ENCODE measurements around the gene MACROD2. TPM values are rescaled to one million over a fixed set of nuclear protein-coding genes. Genes with fewer than 3 reads are reported as not detected.

The MACROD2 gene
- total RNA-seq, 5 donors from 2014 or later (not counting 1 experiment from before 2014, with no cell fraction given) = 0.23 to 1.3 (median 0.51) TPM; not detected in 2

DNA sequence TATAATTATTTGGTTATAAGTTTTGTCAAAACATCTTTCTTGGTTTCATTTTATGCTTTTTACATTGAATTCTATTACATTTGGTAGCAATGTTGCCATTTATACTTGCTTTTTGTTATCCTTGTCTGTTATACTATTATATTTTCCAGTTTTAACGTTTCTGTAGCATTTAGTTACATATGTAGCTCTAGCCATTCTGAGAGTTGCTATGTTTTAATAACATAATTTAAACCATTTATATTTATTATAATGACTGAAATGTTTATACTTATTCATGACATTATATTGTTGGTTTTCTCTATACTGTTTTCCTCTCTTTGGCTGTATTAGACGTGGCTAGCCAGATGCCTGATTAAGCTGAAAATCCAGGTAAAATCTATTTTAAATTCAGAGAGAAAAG is 594.1 kb downstream of the MACROD2 start:
- Histone ChIP-seq H3K9me3 (no peaks in the 10 kb centered on the region), H3K27ac (ENCODE audit: low read length) (no peak overlapping the region), H3K4me1 (ENCODE audit: control insufficient read depth in 1 of 2, extremely low read depth in 1 of 2, insufficient read depth in 2 of 2, low read length in 2 of 2) (no peaks in the 10 kb centered on the region), H3K36me3 (ENCODE audit: control insufficient read depth in 2 of 2, extremely low read depth in 1 of 2, insufficient read depth in 1 of 2, low read length in 1 of 2) (no peaks in the 10 kb centered on the region), H3K4me3 (ENCODE audit: control insufficient read depth in 1 of 2, extremely low read depth in 1 of 2, low read length in 1 of 2) (no peak overlapping the region), H3K27me3 (replicated peaks in 1 of 2; ENCODE audit: control insufficient read depth in 2 of 2, extremely low read depth in 1 of 2, insufficient read depth in 2 of 2, low read length in 1 of 2) (no peaks in the 10 kb centered on the region)
- no peak for ATAC-seq (replicated peaks in 1 of 4)
- no peaks in the 10 kb centered on the region for H3K27me3 Mint-ChIP-seq
- H3K27ac Mint-ChIP-seq = no peak overlapping the region
- no CpG with 5 or more reads among the region's 2 CpGs for WGBS (ENCODE audit: insufficient coverage)
- CTCF ChIA-PET = interaction anchor here in 1 of 2 donors (0.6 kb wide), 1 partner anchor 311 kb away, joined by 5 read pairs; no protein-coding TSS in a partner anchor
- DNase-seq = no peak
- no peaks in the 10 kb centered on the region for H3K36me3 Mint-ChIP-seq
- H3K4me1 Mint-ChIP-seq = no peaks in the 10 kb centered on the region
- peaks cover 4 to 12% (median 9%) of the 10 kb centered on the region in 3 donors for H3K9me3 Mint-ChIP-seq
- POLR2A ChIA-PET = no interaction called here
- H3K4me3 Mint-ChIP-seq = no peak overlapping the region

DNA sequence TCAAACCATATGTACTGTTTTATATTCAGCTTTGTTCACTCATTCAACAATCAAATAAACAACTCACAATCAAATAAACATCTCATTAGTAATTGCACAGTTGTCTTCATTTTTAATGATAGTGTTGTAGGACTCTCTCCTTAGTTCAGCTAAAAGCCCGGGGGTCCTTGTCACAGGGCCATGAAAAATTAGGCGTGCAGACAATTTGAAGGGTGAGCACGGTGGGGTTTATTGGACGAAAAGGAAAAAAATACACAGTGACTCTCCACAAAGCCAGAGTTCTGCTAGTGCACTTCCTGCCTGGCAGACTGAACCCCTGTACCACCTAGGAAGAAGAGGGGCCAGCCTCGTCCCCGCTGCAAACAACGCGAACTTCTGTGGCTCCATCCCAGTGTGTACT is 599.7 kb downstream of the MACROD2 start:
- Histone ChIP-seq H3K4me3 (ENCODE audit: control insufficient read depth in 1 of 2, extremely low read depth in 1 of 2, low read length in 1 of 2) (no peak overlapping the region), H3K36me3 (ENCODE audit: control insufficient read depth in 2 of 2, extremely low read depth in 1 of 2, insufficient read depth in 1 of 2, low read length in 1 of 2) (no peaks in the 10 kb centered on the region), H3K27ac (ENCODE audit: low read length) (no peak overlapping the region), H3K4me1 (ENCODE audit: control insufficient read depth in 1 of 2, extremely low read depth in 1 of 2, insufficient read depth in 2 of 2, low read length in 2 of 2) (no peaks in the 10 kb centered on the region), H3K27me3 (replicated peaks in 1 of 2; ENCODE audit: control insufficient read depth in 2 of 2, extremely low read depth in 1 of 2, insufficient read depth in 2 of 2, low read length in 1 of 2) (no peaks in the 10 kb centered on the region), H3K9me3 (no peaks in the 10 kb centered on the region)
- Mint-ChIP-seq H3K4me3 (no peak overlapping the region), H3K9me3 (peaks cover 6 to 9% (median 6%) of the 10 kb centered on the region in 3 donors), H3K36me3 (no peaks in the 10 kb centered on the region), H3K27ac (no peak overlapping the region), H3K4me1 (no peaks in the 10 kb centered on the region), H3K27me3 (no peaks in the 10 kb centered on the region)
- ChIA-PET POLR2A (interaction anchor here in 1 of 2 donors (0.6 kb wide), 1 partner anchor 25 kb away, joined by 3 read pairs; no protein-coding TSS in a partner anchor), CTCF (no interaction called here)
- ATAC-seq (replicated peaks in 1 of 4) = no peak
- no peak for DNase-seq
- WGBS (ENCODE audit: insufficient coverage) = 92% methylated on average over 4 of the region's 8 CpGs

GRCh38 chr20:14597206-14597715 is 601.9 kb downstream of the MACROD2 start:
- H3K27me3 ChIP-seq (replicated peaks in 1 of 2; ENCODE audit: control insufficient read depth in 2 of 2, extremely low read depth in 1 of 2, insufficient read depth in 2 of 2, low read length in 1 of 2) = no peaks in the 10 kb centered on the region
- H3K27me3 Mint-ChIP-seq = no peaks in the 10 kb centered on the region
- H3K36me3 ChIP-seq (ENCODE audit: control insufficient read depth in 2 of 2, extremely low read depth in 1 of 2, insufficient read depth in 1 of 2, low read length in 1 of 2) = no peaks in the 10 kb centered on the region
- H3K4me3 ChIP-seq (ENCODE audit: control insufficient read depth in 1 of 2, extremely low read depth in 1 of 2, low read length in 1 of 2) = no peak overlapping the region
- H3K4me1 Mint-ChIP-seq = no peaks in the 10 kb centered on the region
- no peak overlapping the region for H3K27ac ChIP-seq (ENCODE audit: low read length)
- ChIA-PET CTCF (no interaction called here), POLR2A (no interaction called here)
- no peak overlapping the region for H3K4me3 Mint-ChIP-seq
- ATAC-seq (replicated peaks in 1 of 4) = no peak
- H3K4me1 ChIP-seq (ENCODE audit: control insufficient read depth in 1 of 2, extremely low read depth in 1 of 2, insufficient read depth in 2 of 2, low read length in 2 of 2) = no peaks in the 10 kb centered on the region
- no peaks in the 10 kb centered on the region for H3K36me3 Mint-ChIP-seq
- no peak overlapping the region for H3K27ac Mint-ChIP-seq
- DNase-seq = no peak
- peaks cover 0 to 5% (median 5%) of the 10 kb centered on the region in 3 donors for H3K9me3 Mint-ChIP-seq
- no peaks in the 10 kb centered on the region for H3K9me3 ChIP-seq

DNA sequence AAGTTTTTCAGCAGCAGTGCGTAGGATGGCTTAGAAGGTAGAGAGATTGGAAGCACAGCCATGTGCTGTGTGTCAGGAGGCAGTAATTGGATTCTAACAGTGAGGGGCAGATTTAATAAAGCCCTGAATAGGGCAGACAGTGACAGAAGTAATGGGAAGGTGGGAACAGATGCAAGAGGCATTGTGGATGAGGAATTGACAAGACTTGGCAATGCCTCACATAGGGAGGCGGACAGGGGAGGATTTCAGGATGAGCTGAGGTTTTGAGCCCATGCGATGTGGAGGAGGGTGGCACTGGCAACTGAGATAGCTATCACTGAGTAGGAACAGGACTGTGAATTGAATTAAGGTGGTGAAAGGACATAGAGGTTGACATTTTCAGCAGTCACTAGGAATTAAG is 604.3 kb downstream of the MACROD2 start:
- H3K27me3 Mint-ChIP-seq = no peaks in the 10 kb centered on the region
- H3K36me3 Mint-ChIP-seq = no peaks in the 10 kb centered on the region
- Histone ChIP-seq H3K27me3 (replicated peaks in 1 of 2; ENCODE audit: control insufficient read depth in 2 of 2, extremely low read depth in 1 of 2, insufficient read depth in 2 of 2, low read length in 1 of 2) (no peaks in the 10 kb centered on the region), H3K27ac (ENCODE audit: low read length) (no peak overlapping the region), H3K9me3 (no peaks in the 10 kb centered on the region), H3K4me3 (ENCODE audit: control insufficient read depth in 1 of 2, extremely low read depth in 1 of 2, low read length in 1 of 2) (no peak overlapping the region), H3K36me3 (ENCODE audit: control insufficient read depth in 2 of 2, extremely low read depth in 1 of 2, insufficient read depth in 1 of 2, low read length in 1 of 2) (no peaks in the 10 kb centered on the region), H3K4me1 (ENCODE audit: control insufficient read depth in 1 of 2, extremely low read depth in 1 of 2, insufficient read depth in 2 of 2, low read length in 2 of 2) (no peaks in the 10 kb centered on the region)
- CTCF ChIA-PET = no interaction called here
- H3K4me3 Mint-ChIP-seq = no peak overlapping the region
- 81% methylated on average over 3 of the region's 3 CpGs for WGBS (ENCODE audit: insufficient coverage)
- peaks cover 5 to 9% (median 6%) of the 10 kb centered on the region in 3 donors for H3K9me3 Mint-ChIP-seq
- POLR2A ChIA-PET = no interaction called here
- ATAC-seq (replicated peaks in 1 of 4) = no peak
- no peak overlapping the region for H3K27ac Mint-ChIP-seq
- no peaks in the 10 kb centered on the region for H3K4me1 Mint-ChIP-seq
- DNase-seq = no peak

DNA sequence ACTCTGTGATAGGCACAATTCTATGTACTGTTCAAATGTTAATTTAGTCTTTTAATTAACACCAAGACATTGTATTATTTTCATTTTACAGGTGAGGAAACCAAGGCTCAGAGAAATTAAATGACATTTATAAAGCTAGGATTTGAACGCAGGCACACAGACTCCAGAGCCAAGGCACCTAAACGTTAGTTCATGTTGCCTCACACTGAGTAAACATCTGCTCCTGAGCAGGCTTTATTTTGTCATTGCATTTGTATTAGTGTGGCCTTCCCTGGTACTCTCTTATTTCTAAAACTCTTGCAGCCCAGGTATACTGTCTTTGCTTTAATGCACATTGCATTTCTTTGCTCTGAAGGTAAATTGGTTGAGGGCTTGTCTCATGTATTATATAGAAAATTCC is 605.2 kb downstream of the MACROD2 start:
- H3K27me3 ChIP-seq (replicated peaks in 1 of 2; ENCODE audit: control insufficient read depth in 2 of 2, extremely low read depth in 1 of 2, insufficient read depth in 2 of 2, low read length in 1 of 2) = no peaks in the 10 kb centered on the region
- H3K36me3 ChIP-seq (ENCODE audit: control insufficient read depth in 2 of 2, extremely low read depth in 1 of 2, insufficient read depth in 1 of 2, low read length in 1 of 2) = no peaks in the 10 kb centered on the region
- ATAC-seq (replicated peaks in 1 of 4) (no peak), DNase-seq (no peak)
- WGBS (ENCODE audit: insufficient coverage) = 100% methylated on average over 1 of the region's 2 CpGs
- H3K9me3 ChIP-seq = no peaks in the 10 kb centered on the region
- H3K27ac ChIP-seq (ENCODE audit: low read length) = no peak overlapping the region
- no peaks in the 10 kb centered on the region for H3K4me1 Mint-ChIP-seq
- no peaks in the 10 kb centered on the region for H3K4me1 ChIP-seq (ENCODE audit: control insufficient read depth in 1 of 2, extremely low read depth in 1 of 2, insufficient read depth in 2 of 2, low read length in 2 of 2)
- H3K4me3 ChIP-seq (ENCODE audit: control insufficient read depth in 1 of 2, extremely low read depth in 1 of 2, low read length in 1 of 2) = no peak overlapping the region
- no peaks in the 10 kb centered on the region for H3K36me3 Mint-ChIP-seq
- CTCF ChIA-PET = no interaction called here
- no peak overlapping the region for H3K4me3 Mint-ChIP-seq
- no peak overlapping the region for H3K27ac Mint-ChIP-seq
- POLR2A ChIA-PET = no interaction called here
- no peaks in the 10 kb centered on the region for H3K27me3 Mint-ChIP-seq
- H3K9me3 Mint-ChIP-seq = peaks cover 5 to 9% (median 6%) of the 10 kb centered on the region in 3 donors

DNA sequence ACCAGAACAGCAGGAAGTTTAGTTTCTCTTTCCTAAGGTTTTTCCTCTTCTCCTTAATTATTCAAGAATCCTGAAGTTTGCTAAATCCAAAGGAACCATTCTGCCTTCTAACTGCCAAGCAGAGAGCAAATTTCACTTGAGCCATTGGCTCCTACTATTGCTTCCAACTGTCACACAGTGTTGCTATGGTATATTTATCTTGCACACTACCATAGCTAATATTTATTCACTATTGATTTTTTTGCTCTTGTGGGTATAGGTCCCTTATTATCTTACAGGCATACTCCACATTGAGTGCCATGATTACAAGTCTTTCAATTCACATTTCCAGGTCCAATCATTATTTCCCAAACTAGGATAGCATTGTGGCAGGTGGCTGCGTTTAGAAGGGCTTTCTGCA is 608.8 kb downstream of the MACROD2 start:
- Histone ChIP-seq H3K27ac (ENCODE audit: low read length) (no peak overlapping the region), H3K27me3 (replicated peaks in 1 of 2; ENCODE audit: control insufficient read depth in 2 of 2, extremely low read depth in 1 of 2, insufficient read depth in 2 of 2, low read length in 1 of 2) (no peaks in the 10 kb centered on the region), H3K36me3 (ENCODE audit: control insufficient read depth in 2 of 2, extremely low read depth in 1 of 2, insufficient read depth in 1 of 2, low read length in 1 of 2) (no peaks in the 10 kb centered on the region), H3K9me3 (no peaks in the 10 kb centered on the region), H3K4me1 (ENCODE audit: control insufficient read depth in 1 of 2, extremely low read depth in 1 of 2, insufficient read depth in 2 of 2, low read length in 2 of 2) (no peaks in the 10 kb centered on the region), H3K4me3 (ENCODE audit: control insufficient read depth in 1 of 2, extremely low read depth in 1 of 2, low read length in 1 of 2) (no peak overlapping the region)
- CTCF ChIA-PET = no interaction called here
- no peaks in the 10 kb centered on the region for H3K27me3 Mint-ChIP-seq
- no CpG with 5 or more reads among the region's 1 CpG for WGBS (ENCODE audit: insufficient coverage)
- no peak for DNase-seq
- no peak for ATAC-seq (replicated peaks in 1 of 4)
- no peak overlapping the region for H3K27ac Mint-ChIP-seq
- POLR2A ChIA-PET = no interaction called here
- no peaks in the 10 kb centered on the region for H3K4me1 Mint-ChIP-seq
- H3K36me3 Mint-ChIP-seq = no peaks in the 10 kb centered on the region
- H3K4me3 Mint-ChIP-seq = no peak overlapping the region
- H3K9me3 Mint-ChIP-seq = peaks cover 16 to 19% (median 18%) of the 10 kb centered on the region in 3 donors

Measured in T-cell (primary cell).